Kidney capillary endothelial cell (primary cell): ENCODE data around the gene DIRAS2.
"Not testable (repeated sequence)": the region's sequence is repeated elsewhere in the genome, so short reads cannot be mapped to it uniquely, and the experiment has no call there.

Source experiments
- DNase-seq: peaks from one replicate; pipeline ENCODE4 v3.0.0-alpha.2; 2018; ENCODE audit warnings: low spot score

Gene DIRAS2, protein sequence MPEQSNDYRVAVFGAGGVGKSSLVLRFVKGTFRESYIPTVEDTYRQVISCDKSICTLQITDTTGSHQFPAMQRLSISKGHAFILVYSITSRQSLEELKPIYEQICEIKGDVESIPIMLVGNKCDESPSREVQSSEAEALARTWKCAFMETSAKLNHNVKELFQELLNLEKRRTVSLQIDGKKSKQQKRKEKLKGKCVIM

DNA sequence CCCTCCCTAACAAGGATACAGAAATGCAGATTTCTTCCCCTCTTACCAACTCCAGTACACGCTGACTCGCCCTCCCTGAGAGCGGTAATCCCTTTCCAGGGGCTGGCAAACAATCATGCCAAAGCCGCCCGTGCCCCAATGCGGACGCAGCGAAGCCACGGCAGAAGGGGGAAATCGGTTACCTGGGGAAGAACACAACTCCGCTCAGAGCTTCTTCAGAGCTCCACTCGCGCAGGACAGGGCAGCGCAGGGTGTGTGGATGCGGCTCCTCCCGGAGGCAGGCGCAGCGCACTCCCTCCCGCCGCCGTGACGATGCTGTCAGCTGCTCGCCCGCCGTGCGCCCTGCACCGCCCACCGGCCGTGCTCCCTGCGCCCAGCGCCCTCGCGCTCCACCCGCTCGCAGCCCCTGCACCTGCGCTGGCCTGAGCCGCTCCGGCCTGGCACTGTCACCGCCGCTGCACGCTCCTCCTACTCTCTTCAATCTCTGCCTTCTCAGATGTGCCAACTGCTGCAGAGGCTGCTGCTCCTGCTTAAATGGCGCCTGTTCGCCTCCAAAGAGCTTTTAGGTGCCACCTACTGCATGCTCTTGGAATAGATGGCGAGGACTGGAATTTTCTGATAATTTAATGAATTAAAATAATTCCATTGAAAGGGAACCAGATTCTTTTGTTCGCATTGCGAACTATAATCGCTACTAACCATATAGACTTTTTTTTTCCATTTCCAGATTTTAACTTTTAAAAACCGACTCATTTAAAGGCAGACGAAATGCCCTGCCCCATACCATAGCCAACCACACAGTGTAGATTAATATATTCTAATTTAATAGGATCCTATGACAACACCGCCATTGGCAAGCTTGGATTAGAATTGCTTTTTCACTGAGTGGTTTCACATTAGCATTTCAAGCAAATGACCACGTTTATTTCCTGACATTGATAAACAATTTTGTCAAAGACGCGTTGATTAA, at the start of gene DIRAS2:
Gene DIRAS2 (minus strand): TSS at position 255 of the 970 bp plus-strand sequence. CDS start 28,997 bp downstream, outside the sequence.
- DNase-seq: peak; percentile 64

DNA sequence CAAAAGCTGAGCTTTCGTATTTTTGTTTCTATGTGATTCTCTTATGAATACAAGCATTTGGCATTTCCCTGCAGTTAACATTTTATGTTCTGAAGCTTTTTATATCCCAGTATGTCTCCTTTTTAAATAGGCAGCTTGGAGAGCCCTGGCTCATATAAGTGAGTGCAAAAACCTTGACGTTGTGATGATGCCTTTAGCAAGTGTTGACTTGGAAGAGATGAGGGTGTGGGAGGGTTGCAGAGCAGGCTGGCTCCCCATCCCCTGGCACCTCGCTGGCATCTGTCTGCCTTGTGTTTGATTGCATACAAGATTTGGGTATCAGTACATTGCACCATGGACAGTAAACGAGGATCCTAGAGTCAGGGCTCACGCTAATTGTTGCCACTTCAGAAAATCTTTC, 42.1 kb upstream of the DIRAS2 start:
- DNase-seq: no peak

DNA sequence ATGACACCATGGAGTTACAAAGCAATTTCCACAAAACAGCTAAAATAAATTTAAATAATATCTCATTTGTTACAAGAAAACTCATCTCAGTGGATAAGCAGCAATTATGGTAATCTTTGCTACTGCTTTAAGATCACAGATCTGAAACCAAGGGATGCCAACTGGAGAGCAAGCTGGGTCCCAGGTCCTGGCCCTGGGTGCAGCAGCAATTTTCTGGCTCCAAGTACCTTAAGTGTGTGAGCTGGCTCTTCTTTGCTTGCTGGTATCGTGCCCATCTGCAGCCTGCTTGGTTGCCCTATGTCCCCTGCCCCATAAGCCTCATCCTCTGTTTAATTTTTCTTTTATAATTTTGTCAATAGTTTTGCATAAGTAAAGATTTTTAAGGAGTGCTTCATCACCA, 41.5 kb upstream of the DIRAS2 start:
- DNase-seq: no peak

DNA sequence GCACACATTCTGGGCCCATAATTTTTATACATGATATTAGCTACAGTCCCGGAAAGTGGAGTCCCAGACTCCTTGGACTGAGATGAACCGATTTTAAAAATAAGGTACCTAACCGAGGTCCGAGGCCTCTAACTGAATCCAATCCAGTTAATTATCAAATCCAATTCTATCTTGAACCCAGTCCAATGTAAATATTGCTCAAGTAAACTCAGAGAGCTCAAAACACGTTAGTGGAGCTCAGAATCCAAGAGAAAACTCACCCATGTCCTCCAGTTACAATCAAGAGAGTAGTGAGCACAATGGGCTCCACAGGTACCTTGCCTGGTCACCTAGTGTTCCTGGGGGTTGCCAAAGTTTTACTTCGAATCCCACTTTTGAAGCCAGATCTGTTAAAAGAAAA, 37.9 kb upstream of the DIRAS2 start:
- no peak for DNase-seq

DNA sequence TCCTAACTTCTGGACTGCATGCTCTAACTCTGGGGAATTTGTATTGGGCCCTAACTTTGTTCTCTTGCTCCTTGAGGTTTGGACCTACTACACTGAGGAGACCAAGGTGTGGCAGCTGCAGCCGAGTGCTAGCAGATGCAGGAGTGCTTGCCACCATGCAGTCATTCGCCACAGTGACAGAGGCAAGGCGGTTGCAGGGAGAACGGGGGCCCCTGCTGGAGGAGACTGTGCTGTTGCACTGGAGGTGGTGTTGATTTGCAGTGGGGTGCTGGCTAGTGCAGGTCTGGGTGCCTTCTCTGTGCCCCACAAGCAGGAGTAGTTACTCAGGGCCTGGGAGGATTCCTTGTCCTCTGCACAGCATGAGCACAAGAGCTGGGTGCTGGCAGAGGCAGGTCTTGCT, 22.4 kb upstream of the DIRAS2 start:
- no peak for DNase-seq

DNA sequence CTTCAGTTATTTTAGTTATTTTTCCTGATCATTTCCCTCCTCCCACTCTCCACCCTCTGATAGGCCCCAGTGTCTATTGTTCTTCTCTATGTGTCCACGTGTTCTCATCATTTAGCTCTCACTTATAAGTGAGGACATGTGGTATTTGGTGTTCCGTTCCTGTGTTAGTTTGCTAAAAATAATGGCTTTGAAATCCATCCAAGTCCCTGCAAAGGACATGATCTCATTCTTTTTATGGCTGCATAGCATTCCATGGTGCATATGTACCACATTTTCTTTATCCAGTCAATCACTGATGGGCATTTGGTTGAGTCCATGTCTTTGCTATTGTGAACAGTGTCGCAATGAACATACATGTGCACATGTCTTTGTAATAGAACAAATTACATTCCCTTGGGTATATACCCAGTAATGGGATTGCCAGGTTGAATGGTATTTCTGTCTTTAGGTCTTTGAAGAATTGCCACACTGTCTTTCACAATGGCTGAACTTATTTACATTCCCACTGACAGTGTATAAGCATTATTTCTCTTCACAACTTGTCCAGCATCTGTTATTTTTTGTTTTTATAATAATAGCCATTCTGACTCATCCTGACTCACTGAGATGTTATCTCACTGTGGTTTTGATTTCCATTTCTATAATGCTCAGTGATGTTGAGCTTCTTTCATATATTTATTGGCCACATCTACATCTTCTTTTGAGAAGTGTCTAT, 17.2 kb upstream of the DIRAS2 start:
- peak; percentile 78 for DNase-seq

DNA sequence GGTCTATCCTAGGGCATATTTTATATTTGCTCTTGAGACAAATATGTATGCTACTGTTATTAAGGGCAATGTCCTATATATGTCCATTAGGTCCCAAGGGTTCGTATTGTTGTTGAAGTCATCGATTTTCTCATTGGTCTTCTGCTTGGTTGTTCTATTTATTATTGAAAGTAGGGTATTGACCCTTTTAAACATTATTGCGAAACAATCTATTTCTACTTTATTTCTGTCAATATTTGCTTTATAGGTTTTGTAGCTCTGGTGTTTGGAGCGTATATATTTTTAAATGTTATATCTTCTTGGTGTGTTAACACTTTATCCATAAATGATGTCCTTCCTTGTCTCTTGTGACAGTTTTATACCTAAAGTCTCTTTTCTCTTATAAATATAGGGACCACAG, 16.2 kb upstream of the DIRAS2 start:
- no peak for DNase-seq

DNA sequence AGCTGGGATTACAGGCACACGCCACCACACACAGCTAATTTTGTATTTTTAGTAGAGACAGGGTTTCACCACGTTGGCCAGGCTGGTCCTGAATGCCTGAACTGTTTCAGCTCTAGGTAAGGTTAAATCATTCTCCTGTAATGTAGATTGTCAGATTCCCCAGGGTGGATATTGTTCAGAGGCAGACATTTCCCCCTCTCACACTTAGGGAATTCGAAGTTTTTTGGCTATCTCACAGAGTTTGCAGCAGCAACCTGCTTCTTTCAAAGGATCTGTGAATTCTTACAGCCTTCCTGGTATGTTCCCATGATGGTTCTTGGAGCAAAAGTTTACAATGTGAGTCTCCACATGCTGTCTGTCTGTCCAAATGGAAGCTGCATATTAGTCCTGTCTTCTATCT, 15.6 kb upstream of the DIRAS2 start:
- DNase-seq: no peak

DNA sequence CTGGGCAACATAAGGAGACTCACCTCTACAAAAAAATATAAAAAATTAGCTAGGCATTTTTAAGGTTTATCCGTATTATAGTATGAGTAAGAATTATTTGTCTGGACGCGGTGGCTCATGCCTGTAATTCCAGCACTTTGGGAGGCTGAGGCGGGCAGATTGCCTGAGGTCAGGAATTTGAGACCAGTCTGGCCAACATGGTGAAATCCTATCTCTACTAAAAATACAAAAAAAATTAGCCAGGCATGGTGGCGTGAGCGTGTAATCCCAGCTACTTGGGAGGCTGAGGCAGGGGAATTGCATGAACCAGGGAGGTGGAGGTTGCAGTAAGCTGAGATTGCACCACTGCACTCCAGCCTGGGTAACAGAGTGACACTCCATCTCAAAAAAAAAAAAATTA, 14.3 kb upstream of the DIRAS2 start:
- not testable (repeated sequence) for DNase-seq

DNA sequence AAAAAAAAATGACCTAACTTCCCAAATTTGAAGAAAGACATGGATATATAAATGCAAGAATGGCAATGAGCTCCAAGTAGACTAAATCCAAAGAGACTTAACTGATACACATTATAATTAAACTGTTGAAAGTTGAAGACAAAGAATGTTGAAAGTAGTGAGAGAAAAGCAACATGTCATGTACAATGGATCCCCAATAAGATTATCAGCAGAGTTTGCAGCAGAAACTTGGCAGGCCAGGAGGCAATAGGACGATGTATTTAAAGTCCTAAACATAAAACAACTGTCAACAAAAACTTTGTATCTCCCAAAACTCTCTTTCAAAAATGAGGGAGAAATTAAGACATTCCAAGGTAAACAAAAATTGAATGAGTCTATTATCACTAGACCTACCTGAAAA, 8.6 kb upstream of the DIRAS2 start:
- DNase-seq: no peak

DNA sequence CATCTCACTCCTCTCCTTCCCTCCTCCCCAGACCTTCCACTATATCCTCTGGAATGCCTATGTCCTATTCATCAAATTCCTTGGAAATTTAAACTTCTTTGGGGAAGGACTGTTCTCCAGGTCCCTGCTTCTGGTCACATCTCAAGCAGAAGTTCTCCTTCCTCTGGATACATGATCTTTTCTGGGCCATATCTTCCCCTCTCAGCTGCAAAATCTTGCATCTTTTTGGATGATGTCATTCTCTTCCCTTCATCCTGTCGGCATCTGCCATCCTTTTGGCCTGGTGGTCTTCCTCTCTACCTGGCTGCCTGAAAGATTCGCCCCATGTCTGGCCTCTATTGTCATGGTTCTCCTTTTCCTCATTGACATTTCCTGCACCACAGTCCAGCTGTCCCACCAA, 5.2 kb upstream of the DIRAS2 start:
- DNase-seq: no peak

DNA sequence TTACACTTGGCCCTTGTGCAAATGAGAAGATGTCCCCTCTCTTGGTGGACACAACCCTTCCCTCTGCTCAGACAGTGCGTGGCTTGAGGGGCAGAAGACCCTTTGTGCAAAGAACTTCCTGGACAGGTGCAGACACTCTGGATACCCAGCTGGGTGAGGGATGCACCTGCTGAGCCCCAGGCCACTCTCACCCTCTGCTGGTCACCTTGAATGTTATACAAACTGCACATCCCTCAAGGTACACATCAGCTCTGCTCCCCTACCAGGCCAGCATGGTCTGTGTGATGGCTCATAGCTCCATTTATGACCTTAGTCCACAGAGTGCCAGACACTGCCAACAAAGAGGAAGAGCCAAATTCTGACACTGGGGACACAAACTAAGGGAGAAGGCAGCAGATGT, 3.1 kb upstream of the DIRAS2 start:
- DNase-seq: no peak

DNA sequence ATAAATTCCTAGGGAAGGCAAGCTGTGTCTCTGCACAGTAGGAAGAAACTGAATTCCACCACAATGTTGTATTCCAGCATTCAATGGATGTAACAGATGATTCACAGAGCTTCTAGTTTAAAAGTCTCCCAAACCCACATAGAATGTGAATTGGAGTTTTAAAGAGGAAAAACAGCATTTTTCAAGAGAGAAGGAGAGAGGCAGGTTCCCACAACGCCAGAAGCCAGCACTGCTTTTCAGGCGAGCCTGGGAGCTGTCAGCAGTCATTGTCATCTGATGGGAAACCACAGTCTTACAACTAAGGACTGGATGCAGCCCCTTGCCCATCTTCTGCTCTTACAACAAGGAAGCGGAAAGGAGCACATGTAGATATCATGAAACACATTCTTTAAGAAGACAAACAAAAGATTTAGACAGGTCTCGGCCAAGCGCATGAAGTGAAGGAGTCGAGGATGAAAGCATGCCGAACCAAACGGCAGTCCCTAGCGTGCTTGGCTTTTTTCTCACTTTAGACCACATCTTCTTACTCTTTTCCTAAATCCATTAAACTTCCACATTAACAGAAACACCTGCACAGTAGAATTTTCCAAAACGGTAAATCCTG, 638 bp downstream of the DIRAS2 start:
- DNase-seq: no peak

DNA sequence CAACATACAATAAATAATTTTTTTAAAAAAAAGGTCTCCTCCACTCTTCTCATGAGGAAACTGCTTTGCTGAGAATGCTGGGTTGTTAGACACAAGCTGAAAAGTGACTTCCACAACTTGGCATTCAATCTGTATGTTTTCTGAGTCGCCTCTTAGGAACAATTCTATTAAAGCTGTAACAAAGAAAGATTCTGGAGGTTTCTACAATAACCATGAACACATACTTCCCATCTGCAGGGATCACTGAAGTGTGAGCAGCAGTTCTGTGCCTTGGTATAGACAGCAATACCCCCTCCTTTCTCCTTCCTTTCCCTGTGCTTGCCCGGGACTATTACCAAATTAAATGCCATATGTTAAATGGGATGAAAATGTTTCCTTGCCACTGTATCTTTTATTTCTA, 1.5 kb downstream of the DIRAS2 start:
- no peak for DNase-seq

DNA sequence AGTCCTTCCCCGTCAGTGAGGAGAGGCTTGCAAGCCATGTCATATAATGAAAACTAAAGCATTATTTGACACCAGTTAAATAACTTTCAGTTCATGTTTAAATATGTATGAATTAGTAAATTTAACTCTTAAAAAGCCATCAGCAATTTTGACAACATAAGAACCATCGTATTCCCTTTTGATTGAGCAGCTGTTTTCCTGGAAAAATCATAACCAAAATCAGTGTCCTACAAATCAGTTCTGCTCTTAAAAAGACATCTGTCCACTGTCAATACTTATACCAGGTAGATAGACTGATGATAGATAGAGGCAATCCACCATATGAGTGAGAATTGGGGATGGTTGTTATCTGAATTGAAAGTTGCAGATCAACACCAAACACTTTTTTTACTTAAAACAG, 2.3 kb downstream of the DIRAS2 start:
- no peak for DNase-seq

DNA sequence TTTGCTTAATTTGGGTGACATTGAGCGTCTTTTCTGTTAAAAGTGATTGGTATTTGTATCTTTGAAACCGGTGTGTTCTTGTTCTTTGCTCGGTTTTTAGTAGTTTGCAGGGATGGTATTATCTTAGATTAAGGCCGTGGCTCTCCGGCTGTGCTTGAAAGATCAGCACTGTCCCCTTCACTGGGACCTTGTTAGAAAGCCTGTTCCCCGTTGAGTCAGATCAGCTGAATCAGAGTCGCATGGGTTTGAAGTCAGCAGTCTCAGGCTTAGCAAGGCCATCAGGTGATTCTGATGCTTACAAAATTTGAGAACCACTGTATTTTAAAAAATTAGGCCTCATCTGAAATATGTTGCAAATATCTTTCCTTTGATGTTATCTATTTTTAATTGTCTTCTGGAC, 5.0 kb downstream of the DIRAS2 start:
- DNase-seq: no peak

DNA sequence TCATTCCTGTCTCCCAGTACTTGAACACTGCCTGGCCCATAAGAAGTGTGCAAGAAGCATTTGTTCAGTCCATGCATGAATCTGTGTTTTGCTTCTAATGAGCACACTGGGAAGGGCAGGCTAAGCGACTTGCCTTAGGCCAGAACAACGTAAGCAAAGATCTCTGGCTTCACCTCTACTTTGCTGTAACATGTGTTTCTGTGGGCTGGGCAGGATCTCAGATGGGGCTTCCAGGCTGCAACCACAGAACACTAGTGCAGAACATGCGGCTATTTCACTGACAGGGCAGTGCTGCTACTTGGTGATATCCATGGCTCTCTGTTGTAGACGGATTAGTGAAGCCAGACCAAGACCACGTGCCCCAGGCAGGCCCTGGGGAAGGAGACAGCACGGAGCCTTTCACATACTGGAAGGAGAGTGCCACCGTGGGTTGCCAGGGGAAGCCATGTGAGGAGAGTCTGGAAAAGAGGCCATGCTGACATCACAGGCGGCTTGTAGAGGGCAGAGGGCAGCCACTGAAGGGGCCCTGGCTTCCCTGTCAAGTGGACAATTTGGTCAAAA, 9.9 kb downstream of the DIRAS2 start:
- no peak for DNase-seq

DNA sequence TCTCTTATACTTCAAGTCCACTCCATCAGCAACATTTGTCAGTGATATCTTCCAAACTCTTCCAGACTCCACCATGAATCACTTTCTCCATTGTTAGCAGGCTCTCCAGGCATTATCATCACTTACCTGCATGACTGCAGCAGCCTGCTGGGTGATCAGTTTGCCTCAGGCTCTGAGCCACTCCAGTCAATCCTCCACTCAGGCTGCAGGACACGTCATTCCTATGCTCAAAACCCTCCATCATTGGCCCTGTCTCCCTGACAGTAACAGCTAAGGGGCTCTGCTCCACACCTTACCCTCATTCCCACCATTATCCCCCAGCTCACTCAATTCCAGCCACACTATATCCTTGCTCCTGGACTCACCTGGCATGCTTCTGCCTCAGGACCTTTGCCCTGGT, 10.7 kb downstream of the DIRAS2 start:
- DNase-seq: no peak

DNA sequence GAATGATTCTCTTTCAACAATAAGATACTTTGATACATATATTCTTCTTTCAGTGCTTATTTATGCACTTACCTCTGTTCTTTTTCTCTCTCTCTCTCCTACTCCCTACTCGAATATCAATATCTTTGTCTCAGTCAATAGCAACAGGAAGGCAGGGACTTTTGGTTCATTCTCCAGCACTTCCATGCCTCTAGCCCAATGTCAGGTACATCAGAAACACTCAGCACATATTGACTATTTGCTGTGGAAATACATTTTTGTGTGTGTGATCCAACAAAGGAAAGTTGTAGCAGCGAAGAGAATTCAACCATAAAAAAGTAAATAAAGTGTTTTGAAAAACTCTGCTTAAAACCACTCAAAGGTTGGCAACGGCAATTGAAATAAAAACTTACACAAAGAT, 12.6 kb downstream of the DIRAS2 start:
- no peak for DNase-seq

DNA sequence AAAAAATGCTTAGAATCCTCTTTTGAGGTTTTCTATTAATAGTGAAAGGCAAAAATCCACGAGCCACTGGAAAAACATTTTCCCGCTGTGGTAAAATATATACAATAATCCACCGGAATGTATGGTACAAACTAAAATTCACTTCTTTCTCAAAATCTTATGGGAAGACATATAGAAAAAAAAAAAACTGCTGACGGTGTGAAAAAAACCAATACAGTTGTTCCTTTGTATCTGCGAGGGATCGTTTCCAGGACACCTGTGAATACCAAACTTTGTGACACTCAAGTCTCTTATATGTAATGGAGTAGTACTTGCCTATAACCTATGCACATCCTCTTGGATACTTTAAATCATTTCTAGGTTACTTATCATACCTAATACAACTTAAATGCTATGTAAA, 13.3 kb downstream of the DIRAS2 start:
- DNase-seq: no peak

DNA sequence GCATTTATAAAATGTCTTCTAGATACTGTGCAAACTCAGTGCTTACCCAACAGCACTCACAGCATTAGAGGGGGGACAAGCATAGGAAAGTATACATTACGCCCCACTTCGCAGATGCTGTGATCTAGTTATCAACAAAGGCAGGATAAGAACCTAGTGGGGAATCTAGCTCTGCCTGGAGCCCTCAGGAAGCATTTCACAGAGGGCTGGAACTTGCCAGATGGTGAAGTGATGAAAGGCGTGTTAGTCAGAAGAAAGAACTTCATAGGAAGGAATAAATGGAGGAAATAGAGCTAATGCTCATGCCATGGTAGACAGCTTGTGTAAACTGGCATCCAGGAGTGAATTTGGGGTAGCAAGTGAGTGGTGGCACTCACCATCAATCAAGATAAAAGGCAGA, 25.8 kb downstream of the DIRAS2 start:
- no peak for DNase-seq

DNA sequence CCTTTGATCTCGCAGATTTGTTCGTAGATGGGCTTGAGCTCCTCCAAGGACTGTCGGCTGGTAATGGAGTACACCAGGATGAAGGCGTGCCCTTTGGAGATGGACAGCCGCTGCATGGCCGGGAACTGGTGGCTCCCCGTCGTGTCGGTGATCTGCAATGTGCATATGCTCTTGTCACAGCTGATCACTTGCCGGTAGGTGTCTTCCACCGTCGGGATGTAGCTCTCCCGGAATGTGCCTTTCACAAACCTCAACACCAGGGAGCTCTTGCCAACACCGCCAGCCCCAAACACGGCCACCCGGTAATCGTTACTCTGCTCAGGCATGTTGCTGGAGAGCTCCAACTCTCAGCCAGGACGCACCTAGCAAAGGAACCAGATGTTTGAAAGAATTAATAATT, 29.1 kb downstream of the DIRAS2 start:
- no peak for DNase-seq
